CD8-positive, alpha-beta memory T cell (primary cell): ENCODE measurements around the gene ARL17A. TPM values are rescaled to one million over a fixed set of nuclear protein-coding genes. Genes with fewer than 3 reads are reported as not detected.
"Not testable (repeated sequence)": the region's sequence is repeated elsewhere in the genome, so short reads cannot be mapped to it uniquely, and the experiment has no call there.

Experiments used
- CTCF ChIA-PET: fragments of 350-600 bp; sonication (Branson Sonifier 250); formaldehyde crosslinking; loops from one replicate; lab custom pipeline; 2021; ENCODE audit warnings: antibody characterized with exemption; lab: Charles Lee
- POLR2A ChIA-PET: fragments of 350-600 bp; sonication (Branson Sonifier 250); formaldehyde crosslinking; loops from one replicate; lab custom pipeline; 2021; ENCODE audit warnings: antibody characterized with exemption; lab: Charles Lee
- DNase-seq, 5 donors: peaks; one replicate each; pipeline versions ENCODE4 v3.0.0 to v3.0.0-alpha.2; 2020 to 2022; ENCODE audit warnings: mixed read lengths in 1 of 5
- H3K27ac ChIP-seq: one replicate; pipeline ENCODE4 v1.7.0; 2013; ENCODE audit warnings: low read depth, mild to moderate bottlenecking, low read length, moderate library complexity
- H3K27me3 ChIP-seq: 2 replicates; pipeline ENCODE4 v1.7.0; 2013; ENCODE audit warnings: low read length, mild to moderate bottlenecking; ENCODE audit not compliant: insufficient read depth, poor library complexity, severe bottlenecking
- H3K36me3 ChIP-seq: 2 replicates; pipeline ENCODE4 v1.7.0; 2013; ENCODE audit warnings: mild to moderate bottlenecking, low read length, moderate library complexity; ENCODE audit not compliant: insufficient read depth
- H3K4me1 ChIP-seq: 2 replicates; pipeline ENCODE4 v1.7.0; 2013; ENCODE audit warnings: mild to moderate bottlenecking, low read length, moderate library complexity; ENCODE audit not compliant: insufficient read depth
- H3K4me3 ChIP-seq: 2 replicates; pipeline ENCODE4 v1.7.0; 2013; ENCODE audit warnings: mild to moderate bottlenecking, low read length
- H3K9me3 ChIP-seq: 2 replicates; pipeline ENCODE4 v1.7.0; 2013; ENCODE audit warnings: mild to moderate bottlenecking, low read length
- H3K27ac Mint-ChIP-seq, 8 donors: one replicate each; pipeline ENCODE4 v1.8.0; 2020 to 2021; ENCODE audit warnings: mixed read lengths in 8 of 8, mild to moderate bottlenecking in 6 of 8, inconsistent platforms in 3 of 8, moderate library complexity in 3 of 8
- H3K27me3 Mint-ChIP-seq, 2 donors: one replicate each; pipeline ENCODE4 v1.8.0; 2020 to 2021; ENCODE audit warnings: mixed read lengths in 2 of 2, mild to moderate bottlenecking in 1 of 2, moderate library complexity in 1 of 2
- H3K36me3 Mint-ChIP-seq, 3 donors: one replicate each; pipeline ENCODE4 v1.8.0; 2020 to 2021; ENCODE audit warnings: mixed read lengths in 3 of 3, inconsistent platforms in 1 of 3, mild to moderate bottlenecking in 1 of 3
- H3K4me1 Mint-ChIP-seq, 3 donors: one replicate each; pipeline ENCODE4 v1.8.0; 2020 to 2021; ENCODE audit warnings: mixed read lengths in 3 of 3, inconsistent platforms in 1 of 3, mild to moderate bottlenecking in 1 of 3
- H3K4me3 Mint-ChIP-seq, 7 donors: one replicate each; pipeline ENCODE4 v1.8.0; 2020 to 2021; ENCODE audit warnings: mixed read lengths in 7 of 7, mild to moderate bottlenecking in 6 of 7, moderate library complexity in 4 of 7, inconsistent platforms in 2 of 7
- H3K9me3 Mint-ChIP-seq, 5 donors: one replicate each; pipeline ENCODE4 v1.8.0; 2020 to 2022; ENCODE audit warnings: mixed read lengths in 5 of 5, mild to moderate bottlenecking in 3 of 5, moderate library complexity in 2 of 5, inconsistent platforms in 1 of 5
- polyA plus RNA-seq: library from polyadenylated mRNA; unstranded; fragments of 300-500 nt; fragmentation: Illumina TruSeq; gene quantifications from one replicate; pipeline ENCODE4 v1.2.3, GENCODE V29; 2021
- total RNA-seq, 2 experiments: library from RNA; stranded (reverse); gene quantifications; one replicate each; pipeline ENCODE4 v1.2.3, GENCODE V29; 2021

The ARL17A gene
- total and polyA plus RNA-seq, 3 experiments from 2014 or later, result 8.8 to 10.1 (median 9.6) TPM

GRCh38 chr17:46571796-46572195 is 7.7 kb downstream of the ARL17A start:
- H3K4me3 ChIP-seq, H3K4me3 Mint-ChIP-seq, H3K27ac ChIP-seq, POLR2A ChIA-PET, H3K9me3 Mint-ChIP-seq, H3K36me3 Mint-ChIP-seq, H3K27ac Mint-ChIP-seq, H3K27me3 ChIP-seq, CTCF ChIA-PET, H3K4me1 ChIP-seq, H3K27me3 Mint-ChIP-seq, DNase-seq, H3K36me3 ChIP-seq, H3K9me3 ChIP-seq, H3K4me1 Mint-ChIP-seq: not testable (repeated sequence)

DNA sequence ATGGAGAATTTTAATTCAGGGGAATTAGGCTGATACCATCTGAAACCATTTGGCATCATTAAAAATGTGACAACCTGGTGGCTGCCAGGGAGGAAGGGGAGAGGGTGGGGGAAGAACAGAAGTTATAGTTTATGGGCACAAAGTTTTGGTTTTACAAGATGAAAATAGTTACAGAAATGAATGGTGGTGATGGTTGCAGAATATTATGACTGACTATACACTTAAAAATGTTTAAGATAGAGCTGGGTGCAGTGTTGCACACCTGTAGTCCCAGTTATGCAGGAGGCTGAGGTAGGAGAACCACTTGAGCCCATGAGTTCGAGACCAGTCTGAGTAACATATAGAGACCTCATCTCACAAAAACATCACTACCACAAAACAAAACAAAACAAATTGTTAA is 12.5 kb downstream of the ARL17A start:
- H3K27me3 ChIP-seq, H3K27ac ChIP-seq, H3K9me3 ChIP-seq, H3K36me3 ChIP-seq, H3K4me1 Mint-ChIP-seq, H3K4me3 Mint-ChIP-seq, DNase-seq, POLR2A ChIA-PET, CTCF ChIA-PET, H3K9me3 Mint-ChIP-seq, H3K27ac Mint-ChIP-seq, H3K36me3 Mint-ChIP-seq, H3K4me1 ChIP-seq, H3K4me3 ChIP-seq, H3K27me3 Mint-ChIP-seq: not testable (repeated sequence)

DNA sequence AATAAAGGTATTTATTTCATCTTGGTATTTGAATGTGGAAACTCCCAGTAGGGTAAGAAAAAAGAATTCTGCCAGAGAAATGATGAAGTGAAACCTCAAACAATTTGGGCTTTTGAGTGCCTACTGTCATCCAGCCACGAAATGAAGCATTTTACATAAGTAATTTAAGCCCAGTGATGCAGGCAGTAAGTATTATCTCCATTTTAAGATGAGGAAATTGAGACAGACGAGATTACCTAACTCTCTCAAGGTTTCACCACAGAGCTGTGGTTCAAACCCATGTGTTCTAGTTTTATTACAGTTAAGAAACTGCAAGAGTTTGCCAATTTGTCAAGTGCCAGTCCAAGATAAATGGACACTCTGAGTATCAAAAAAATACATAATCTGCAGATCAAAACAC is 13.2 kb downstream of the ARL17A start:
- POLR2A ChIA-PET, H3K4me1 ChIP-seq, H3K9me3 ChIP-seq, H3K4me1 Mint-ChIP-seq, CTCF ChIA-PET, H3K27ac Mint-ChIP-seq, H3K36me3 ChIP-seq, H3K4me3 Mint-ChIP-seq, H3K36me3 Mint-ChIP-seq, H3K27me3 Mint-ChIP-seq, DNase-seq, H3K27me3 ChIP-seq, H3K9me3 Mint-ChIP-seq, H3K27ac ChIP-seq, H3K4me3 ChIP-seq: not testable (repeated sequence)

- H3K27ac Mint-ChIP-seq, H3K4me3 Mint-ChIP-seq, CTCF ChIA-PET, H3K27me3 Mint-ChIP-seq, POLR2A ChIA-PET, H3K9me3 ChIP-seq, H3K36me3 Mint-ChIP-seq, H3K27ac ChIP-seq, H3K4me1 Mint-ChIP-seq, DNase-seq, H3K27me3 ChIP-seq, H3K36me3 ChIP-seq, H3K9me3 Mint-ChIP-seq, H3K4me1 ChIP-seq, H3K4me3 ChIP-seq: not testable (repeated sequence)
These were observed 19.4 kb downstream of the ARL17A start for GRCh38 chr17:46560048-46560447.

DNA sequence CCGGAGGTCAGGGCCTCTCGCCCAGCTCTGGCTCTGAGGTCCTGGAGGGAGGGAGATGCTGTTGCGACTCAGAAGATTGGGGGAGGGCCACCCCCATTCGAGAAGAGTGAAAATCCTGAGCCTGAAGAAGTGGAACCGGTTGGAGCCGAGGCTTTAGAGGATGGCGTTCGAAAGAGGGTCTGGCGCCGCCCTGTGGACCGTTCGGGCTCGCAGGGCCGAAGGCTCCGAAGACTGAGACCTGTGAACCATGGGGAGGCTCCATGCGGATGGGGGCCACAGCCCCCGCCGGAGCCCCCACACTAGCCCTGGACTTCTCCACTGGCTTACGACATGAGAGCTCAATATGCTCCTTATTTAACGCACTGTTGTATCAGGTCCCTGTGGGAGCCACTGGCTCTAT is 20.3 kb downstream of the ARL17A start:
- CTCF ChIA-PET, H3K36me3 Mint-ChIP-seq, H3K9me3 ChIP-seq, H3K9me3 Mint-ChIP-seq, H3K36me3 ChIP-seq, POLR2A ChIA-PET, H3K27me3 ChIP-seq, H3K4me3 Mint-ChIP-seq, H3K4me1 ChIP-seq, H3K27ac Mint-ChIP-seq, H3K27me3 Mint-ChIP-seq, H3K27ac ChIP-seq, H3K4me3 ChIP-seq, H3K4me1 Mint-ChIP-seq, DNase-seq: not testable (repeated sequence)

- DNase-seq, H3K4me1 Mint-ChIP-seq, H3K9me3 Mint-ChIP-seq, H3K4me1 ChIP-seq, POLR2A ChIA-PET, H3K27me3 ChIP-seq, H3K9me3 ChIP-seq, H3K27ac Mint-ChIP-seq, H3K27ac ChIP-seq, H3K27me3 Mint-ChIP-seq, H3K4me3 Mint-ChIP-seq, H3K36me3 ChIP-seq, CTCF ChIA-PET, H3K4me3 ChIP-seq: not testable (repeated sequence)
- peaks cover 0 to 11% (median 2%) of the 10 kb centered on the region in 3 donors for H3K36me3 Mint-ChIP-seq
These were observed 30.9 kb downstream of the ARL17A start for GRCh38 chr17:46548607-46549006.

GRCh38 chr17:46534716-46535115 is 44.8 kb downstream of the ARL17A start:
- H3K27ac Mint-ChIP-seq, H3K4me1 ChIP-seq, H3K36me3 Mint-ChIP-seq, H3K9me3 Mint-ChIP-seq, H3K27me3 ChIP-seq, H3K36me3 ChIP-seq, H3K4me3 ChIP-seq, H3K27me3 Mint-ChIP-seq, H3K9me3 ChIP-seq, H3K4me1 Mint-ChIP-seq, H3K4me3 Mint-ChIP-seq, H3K27ac ChIP-seq, POLR2A ChIA-PET, CTCF ChIA-PET: not testable (repeated sequence)
- DNase-seq, result peak in 1 of 5 donors; percentile 47

DNA sequence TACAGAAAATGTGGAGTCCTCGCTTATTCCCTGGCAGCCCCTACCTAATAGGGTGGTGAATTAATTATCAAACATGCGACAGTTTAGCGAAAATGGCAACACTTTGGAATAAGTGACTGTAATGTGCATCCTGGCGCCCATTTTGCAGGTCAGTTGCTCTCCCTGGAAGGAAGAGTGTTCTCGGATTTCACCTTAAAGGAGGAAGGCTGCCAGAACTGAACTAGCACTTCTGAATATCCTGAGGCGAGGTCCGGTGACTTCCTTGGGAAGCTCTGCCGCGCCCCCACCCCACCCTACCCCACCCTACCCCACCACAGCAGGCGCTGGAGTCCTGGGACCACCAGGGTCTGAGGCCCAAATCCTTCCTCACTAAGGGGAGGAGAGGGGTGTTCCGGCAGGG is 67.3 kb downstream of the ARL17A start, which contains the start of gene LRRC37A2:
Gene LRRC37A2, plus strand, starts transcription at position 301 of the 400 bp plus-strand sequence. CDS start 245 bp downstream, outside the sequence.
- H3K27ac ChIP-seq, H3K4me1 Mint-ChIP-seq, H3K9me3 Mint-ChIP-seq, H3K4me1 ChIP-seq, H3K27me3 Mint-ChIP-seq, H3K27me3 ChIP-seq, DNase-seq, H3K4me3 ChIP-seq, H3K36me3 Mint-ChIP-seq, H3K9me3 ChIP-seq, CTCF ChIA-PET, H3K36me3 ChIP-seq, H3K4me3 Mint-ChIP-seq, H3K27ac Mint-ChIP-seq, POLR2A ChIA-PET: not testable (repeated sequence)

DNA sequence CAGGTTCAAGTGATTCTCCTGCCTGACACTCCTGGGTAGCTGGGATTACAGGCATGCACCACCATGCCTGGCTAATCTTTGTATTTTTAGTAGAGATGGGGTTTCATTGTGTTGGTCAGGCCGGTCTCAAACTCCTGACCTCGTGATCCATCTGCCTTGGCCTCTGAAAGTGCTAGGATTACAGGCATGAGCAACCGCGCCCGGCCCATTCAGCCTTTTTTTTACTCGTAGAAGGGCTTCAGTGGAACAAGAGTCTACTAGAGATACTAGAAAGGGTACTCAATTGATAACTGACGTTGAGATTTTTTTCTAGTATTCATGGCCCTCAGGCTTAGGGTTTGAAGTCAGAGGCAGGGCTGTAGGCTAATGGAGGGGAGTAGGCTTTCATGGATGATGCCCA is 73.6 kb downstream of the ARL17A start:
- H3K9me3 ChIP-seq, H3K27me3 Mint-ChIP-seq, H3K36me3 ChIP-seq, CTCF ChIA-PET, H3K27ac Mint-ChIP-seq, POLR2A ChIA-PET, H3K27me3 ChIP-seq, H3K27ac ChIP-seq, H3K36me3 Mint-ChIP-seq, H3K4me3 Mint-ChIP-seq, H3K4me1 Mint-ChIP-seq, H3K9me3 Mint-ChIP-seq, H3K4me1 ChIP-seq, H3K4me3 ChIP-seq: not testable (repeated sequence)
- peak in 1 of 5 donors; percentile 42 for DNase-seq
